ENCODE data around the gene PKD2L2. TPM values are rescaled to one million over a fixed set of nuclear protein-coding genes. Genes with fewer than 3 reads are reported as not detected.
"Not testable (repeated sequence)": the region's sequence is repeated elsewhere in the genome, so short reads cannot be mapped to it uniquely, and the experiment has no call there.

Gene PKD2L2
- total RNA-seq, result not detected
- under 1 TPM; 0.21 to 0.63 TPM for polyA plus RNA-seq (ENCODE audit: insufficient read length in 2 of 2)
- long read RNA-seq, donor 1, result 0 reads
- long read RNA-seq, donor 2, result 0 reads
- long read RNA-seq, donor 3, partial matches to known transcripts, result 7 of 7 reads
- long read RNA-seq, donor 3, other reads (novel, unspliced or antisense), result 0 of 7 reads
- long read RNA-seq, donor 4, result 0 reads

DNA sequence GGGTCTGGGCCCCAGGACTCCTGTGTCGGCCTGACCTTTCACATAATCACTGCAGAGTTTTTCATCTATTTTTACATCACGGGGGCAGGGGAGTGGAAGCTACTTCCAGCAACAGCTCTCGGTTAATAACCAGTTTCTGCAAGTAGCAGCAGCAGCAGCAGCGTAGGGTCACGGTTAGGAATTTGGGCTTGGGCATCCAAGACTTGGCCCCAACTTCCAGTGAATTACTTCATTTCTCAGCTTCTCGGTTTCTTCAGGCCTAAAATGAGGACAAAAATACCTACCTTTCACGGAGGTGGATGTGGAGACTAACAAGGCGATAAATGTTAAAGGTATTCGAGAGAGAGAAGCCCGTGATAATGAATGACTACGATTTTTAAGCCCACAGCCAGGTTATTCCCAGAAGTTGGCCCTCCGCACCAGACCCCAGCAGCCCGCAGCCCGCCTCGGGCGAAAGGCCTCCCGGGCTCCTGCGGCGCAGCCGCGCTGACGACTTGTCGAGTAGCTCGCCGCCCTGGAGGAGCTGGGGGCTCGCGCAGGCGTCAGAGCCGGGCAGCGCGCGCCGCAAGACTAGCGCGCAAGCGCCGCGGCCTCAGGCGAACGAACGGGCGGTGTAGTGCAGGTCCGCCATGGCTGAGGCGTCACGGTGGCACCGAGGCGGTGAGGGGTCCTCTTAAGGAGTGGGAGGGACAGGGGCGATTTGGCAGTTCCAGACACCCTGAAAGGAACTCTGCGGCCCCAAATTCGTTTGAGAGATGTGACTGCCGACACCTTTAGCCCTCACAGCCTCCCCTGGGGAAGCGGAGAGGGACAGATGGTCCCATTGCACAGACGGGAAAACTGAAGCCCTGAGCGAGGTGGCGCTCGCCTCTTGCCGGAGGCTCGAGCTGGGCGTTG lies at the start of gene PKD2L2:
Gene PKD2L2 (plus strand): TSS at position 595 of the 897 bp plus-strand sequence. CDS start 35 bp downstream, at position 630.
- H3K27ac ChIP-seq (ENCODE audit: low read depth, low read length), result peak within 1 kb of the TSS; percentile 76
- H3K36me3 ChIP-seq (ENCODE audit: control insufficient read depth, insufficient read depth, low read length), result no peaks in the 10 kb centered on the region
- H3K4me1 ChIP-seq (ENCODE audit: control insufficient read depth, insufficient read depth, low read length), result peaks cover 12% of the 10 kb centered on the region
- H3K4me3 ChIP-seq (ENCODE audit: low read depth, low read length), result peak within 1 kb of the TSS; percentile 66
- no peaks in the 10 kb centered on the region for H3K9me3 ChIP-seq (ENCODE audit: control insufficient read depth, insufficient read depth, low read length)
- WGBS (ENCODE audit: insufficient coverage), result 11% methylated on average over 55 of the region's 59 CpGs
- peak; percentile 68 to 97 (median 76) for DNase-seq (ENCODE audit: low read depth in 4 of 6, low spot score in 6 of 6)
- H3K27me3 ChIP-seq (ENCODE audit: control insufficient read depth, insufficient read depth, low read length), result no peaks in the 10 kb centered on the region

DNA sequence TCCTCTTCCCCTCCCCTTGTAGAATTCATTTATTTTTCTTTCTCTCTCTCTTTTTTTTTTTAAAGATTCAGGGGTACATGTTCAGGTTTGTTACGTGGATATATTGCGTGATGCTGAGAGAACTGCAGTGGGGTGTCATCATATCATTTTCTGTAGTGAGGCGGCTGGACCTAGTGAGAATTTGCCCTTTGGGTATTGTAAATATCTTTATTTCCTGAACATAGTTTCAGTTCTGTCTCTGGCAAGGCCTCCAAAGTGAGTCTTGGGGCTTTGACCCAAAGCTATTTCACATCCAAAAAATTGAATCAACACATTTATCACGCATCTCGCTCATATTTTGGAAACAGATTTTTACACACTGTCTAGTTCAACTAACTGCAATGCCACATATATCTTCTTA lies 47.0 kb upstream of the PKD2L2 start:
- WGBS (ENCODE audit: insufficient coverage), result no CpG with 5 or more reads among the region's 5 CpGs
- no peak overlapping the region for H3K27ac ChIP-seq (ENCODE audit: low read depth, low read length)
- no peak overlapping the region for H3K4me3 ChIP-seq (ENCODE audit: low read depth, low read length)
- no peaks in the 10 kb centered on the region for H3K27me3 ChIP-seq (ENCODE audit: control insufficient read depth, insufficient read depth, low read length)
- DNase-seq (ENCODE audit: low read depth in 4 of 6, low spot score in 6 of 6), result no peak
- no peaks in the 10 kb centered on the region for H3K9me3 ChIP-seq (ENCODE audit: control insufficient read depth, insufficient read depth, low read length)
- H3K36me3 ChIP-seq (ENCODE audit: control insufficient read depth, insufficient read depth, low read length), result no peaks in the 10 kb centered on the region
- H3K4me1 ChIP-seq (ENCODE audit: control insufficient read depth, insufficient read depth, low read length), result no peaks in the 10 kb centered on the region

DNA sequence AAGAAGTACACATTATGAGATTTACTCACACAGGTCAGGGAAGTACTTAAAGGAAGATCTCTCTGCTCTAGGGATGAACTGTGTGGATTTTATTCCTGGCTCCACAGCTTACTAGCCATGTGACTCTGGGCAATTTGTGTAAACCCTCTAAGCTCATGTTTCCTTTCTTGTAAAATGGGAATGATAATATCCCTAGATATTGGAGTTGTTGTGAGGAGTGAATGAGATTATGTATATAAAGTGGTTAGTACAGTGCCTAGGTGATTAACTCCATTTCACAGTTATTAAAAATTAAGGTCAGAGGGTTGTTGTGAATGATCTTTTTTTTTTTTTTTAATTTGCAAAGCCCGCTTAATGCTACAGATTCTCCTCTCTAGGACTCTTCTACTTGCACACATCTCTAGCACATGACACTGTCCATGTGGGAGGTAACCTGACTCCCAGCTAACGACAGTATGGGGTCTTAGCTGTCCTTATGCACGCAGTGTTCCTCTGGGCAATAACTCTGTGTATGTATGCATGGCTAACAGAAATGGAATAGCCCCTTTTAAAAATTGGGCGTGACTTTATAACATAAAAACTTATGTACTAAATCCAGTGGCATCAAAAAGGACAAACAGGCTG lies 45.5 kb upstream of the PKD2L2 start:
- H3K4me1 ChIP-seq (ENCODE audit: control insufficient read depth, insufficient read depth, low read length), result no peaks in the 10 kb centered on the region
- no peaks in the 10 kb centered on the region for H3K27me3 ChIP-seq (ENCODE audit: control insufficient read depth, insufficient read depth, low read length)
- 80% methylated on average over 1 of the region's 4 CpGs for WGBS (ENCODE audit: insufficient coverage)
- no peak overlapping the region for H3K27ac ChIP-seq (ENCODE audit: low read depth, low read length)
- no peak overlapping the region for H3K4me3 ChIP-seq (ENCODE audit: low read depth, low read length)
- DNase-seq (ENCODE audit: low read depth in 4 of 6, low spot score in 6 of 6), result no peak
- H3K9me3 ChIP-seq (ENCODE audit: control insufficient read depth, insufficient read depth, low read length), result no peaks in the 10 kb centered on the region
- H3K36me3 ChIP-seq (ENCODE audit: control insufficient read depth, insufficient read depth, low read length), result no peaks in the 10 kb centered on the region

DNA sequence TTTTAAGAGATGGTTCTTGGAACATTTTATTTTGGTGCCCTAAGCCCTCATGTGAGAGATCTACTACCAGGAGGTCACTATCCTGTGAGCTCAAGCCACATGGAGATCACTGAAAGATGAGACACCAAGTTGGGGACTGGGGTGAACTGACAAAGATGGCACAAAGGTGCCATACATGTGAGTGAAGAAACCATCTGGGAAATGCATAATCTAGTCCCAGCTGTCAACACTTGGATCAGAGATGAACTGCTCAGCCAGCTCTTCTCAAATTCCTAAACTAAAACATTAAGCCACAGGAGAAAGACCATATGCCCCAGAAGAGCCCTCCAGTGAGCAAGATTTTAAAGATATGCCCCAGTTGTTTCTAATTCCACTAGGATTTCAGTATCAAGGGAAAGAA lies 43.8 kb upstream of the PKD2L2 start:
- Histone ChIP-seq H3K27ac (ENCODE audit: low read depth, low read length) (no peak overlapping the region), H3K4me3 (ENCODE audit: low read depth, low read length) (no peak overlapping the region), H3K4me1 (ENCODE audit: control insufficient read depth, insufficient read depth, low read length) (no peaks in the 10 kb centered on the region), H3K36me3 (ENCODE audit: control insufficient read depth, insufficient read depth, low read length) (no peaks in the 10 kb centered on the region), H3K27me3 (ENCODE audit: control insufficient read depth, insufficient read depth, low read length) (no peaks in the 10 kb centered on the region), H3K9me3 (ENCODE audit: control insufficient read depth, insufficient read depth, low read length) (no peaks in the 10 kb centered on the region)
- DNase-seq (ENCODE audit: low read depth in 4 of 6, low spot score in 6 of 6), result no peak

DNA sequence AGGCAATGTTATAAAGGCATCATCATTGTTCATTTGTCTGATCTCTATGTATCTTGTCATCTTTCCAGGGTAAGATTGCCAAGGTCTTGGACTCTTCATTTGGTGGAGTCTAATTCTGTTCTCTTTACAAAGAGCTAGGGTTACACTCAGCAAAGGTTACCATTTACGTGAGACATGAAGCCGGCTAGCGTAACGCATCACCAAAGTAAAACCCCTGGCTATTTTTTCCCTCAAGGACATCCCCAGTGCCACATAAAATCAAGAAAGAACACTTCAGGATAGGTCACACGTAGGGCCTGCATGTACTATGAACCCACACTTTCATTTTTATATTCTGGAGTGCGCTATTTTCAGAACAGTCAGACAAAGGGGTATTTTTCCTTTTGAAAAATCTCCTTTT lies 41.6 kb upstream of the PKD2L2 start:
- WGBS (ENCODE audit: insufficient coverage), result 93% methylated on average over 4 of the region's 6 CpGs
- Histone ChIP-seq H3K27me3 (ENCODE audit: control insufficient read depth, insufficient read depth, low read length) (no peaks in the 10 kb centered on the region), H3K4me3 (ENCODE audit: low read depth, low read length) (no peak overlapping the region), H3K4me1 (ENCODE audit: control insufficient read depth, insufficient read depth, low read length) (no peaks in the 10 kb centered on the region), H3K27ac (ENCODE audit: low read depth, low read length) (no peak overlapping the region), H3K36me3 (ENCODE audit: control insufficient read depth, insufficient read depth, low read length) (no peaks in the 10 kb centered on the region), H3K9me3 (ENCODE audit: control insufficient read depth, insufficient read depth, low read length) (no peaks in the 10 kb centered on the region)
- peak in 1 of 6 donors; percentile 16 for DNase-seq (ENCODE audit: low read depth in 4 of 6, low spot score in 6 of 6)

GRCh38 chr5:137853165-137853564 lies 36.1 kb upstream of the PKD2L2 start:
- H3K4me3 ChIP-seq (ENCODE audit: low read depth, low read length); H3K4me1 ChIP-seq (ENCODE audit: control insufficient read depth, insufficient read depth, low read length); H3K36me3 ChIP-seq (ENCODE audit: control insufficient read depth, insufficient read depth, low read length); H3K9me3 ChIP-seq (ENCODE audit: control insufficient read depth, insufficient read depth, low read length); DNase-seq (ENCODE audit: low read depth in 4 of 6, low spot score in 6 of 6); H3K27ac ChIP-seq (ENCODE audit: low read depth, low read length); H3K27me3 ChIP-seq (ENCODE audit: control insufficient read depth, insufficient read depth, low read length): not testable (repeated sequence)

DNA sequence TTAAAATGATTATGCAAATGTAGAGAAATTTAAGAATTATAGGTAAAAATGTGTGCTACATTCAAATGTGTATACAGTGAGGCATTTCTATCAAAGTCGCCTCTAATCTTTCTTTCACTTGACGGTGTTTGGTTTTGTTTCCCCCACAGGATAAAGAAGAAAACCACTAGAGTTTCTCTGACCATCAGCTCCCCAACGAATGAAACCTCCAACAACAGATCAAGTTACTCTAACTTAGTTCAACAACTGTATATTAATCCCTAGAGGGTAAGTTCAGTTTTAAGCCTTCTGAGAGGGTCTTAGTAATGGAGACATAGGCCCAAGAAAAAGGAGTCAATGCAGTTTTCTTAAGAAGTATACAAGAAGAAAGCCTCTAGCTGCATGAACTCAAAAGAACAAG lies 33.1 kb upstream of the PKD2L2 start:
- Histone ChIP-seq H3K4me3 (ENCODE audit: low read depth, low read length) (no peak overlapping the region), H3K27me3 (ENCODE audit: control insufficient read depth, insufficient read depth, low read length) (no peaks in the 10 kb centered on the region), H3K4me1 (ENCODE audit: control insufficient read depth, insufficient read depth, low read length) (no peaks in the 10 kb centered on the region), H3K27ac (ENCODE audit: low read depth, low read length) (no peak overlapping the region), H3K9me3 (ENCODE audit: control insufficient read depth, insufficient read depth, low read length) (no peaks in the 10 kb centered on the region), H3K36me3 (ENCODE audit: control insufficient read depth, insufficient read depth, low read length) (no peaks in the 10 kb centered on the region)
- no peak for DNase-seq (ENCODE audit: low read depth in 4 of 6, low spot score in 6 of 6)
- WGBS (ENCODE audit: insufficient coverage), result no CpG with 5 or more reads among the region's 3 CpGs

DNA sequence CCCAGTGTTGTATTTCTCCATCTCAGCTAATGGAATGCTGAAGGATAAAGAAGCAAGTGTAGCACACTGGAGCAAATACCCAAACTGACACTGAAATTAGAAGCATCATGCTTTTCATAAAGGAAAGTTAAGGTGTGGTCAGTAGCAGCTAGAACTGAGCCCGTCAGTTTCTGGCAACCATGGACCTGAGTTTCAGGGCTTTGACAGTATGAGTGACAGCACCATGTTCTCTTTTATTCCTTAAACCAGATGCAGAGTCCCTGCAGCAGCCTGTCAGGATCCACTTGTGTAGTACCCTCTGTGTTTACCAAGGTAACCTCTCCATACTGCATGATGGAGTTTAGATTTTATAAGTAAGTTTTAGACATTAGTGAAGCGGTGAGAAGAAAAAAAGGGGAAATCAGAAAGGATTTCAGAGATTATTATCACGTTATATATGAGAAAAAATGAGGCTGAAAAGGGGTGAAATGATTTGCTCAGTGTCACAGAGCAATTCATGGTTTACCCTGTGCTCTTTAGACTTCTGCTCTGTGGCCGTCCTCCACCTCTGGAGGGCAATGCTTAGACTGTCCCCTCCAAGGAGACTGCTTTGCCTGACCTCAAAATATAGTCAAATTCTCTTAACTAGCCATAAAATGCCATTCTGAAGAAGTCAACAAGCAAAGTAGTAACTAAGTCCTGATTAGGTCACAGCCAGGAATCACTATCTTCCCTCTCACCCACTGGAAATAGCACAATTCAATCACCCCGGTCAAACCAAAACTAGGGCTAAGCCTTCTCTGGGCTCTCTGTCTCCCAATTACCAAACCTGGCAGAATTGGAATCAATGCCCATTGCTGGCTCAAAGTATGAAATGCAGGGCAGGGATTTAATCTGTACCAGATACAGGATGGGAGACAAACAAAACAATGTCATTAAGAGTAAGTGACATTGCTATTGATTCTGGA lies 32.1 kb upstream of the PKD2L2 start:
- DNase-seq (ENCODE audit: low read depth in 4 of 6, low spot score in 6 of 6), result no peak
- Histone ChIP-seq H3K27me3 (ENCODE audit: control insufficient read depth, insufficient read depth, low read length) (no peaks in the 10 kb centered on the region), H3K9me3 (ENCODE audit: control insufficient read depth, insufficient read depth, low read length) (no peaks in the 10 kb centered on the region), H3K27ac (ENCODE audit: low read depth, low read length) (no peak overlapping the region), H3K4me1 (ENCODE audit: control insufficient read depth, insufficient read depth, low read length) (no peaks in the 10 kb centered on the region), H3K4me3 (ENCODE audit: low read depth, low read length) (no peak overlapping the region), H3K36me3 (ENCODE audit: control insufficient read depth, insufficient read depth, low read length) (no peaks in the 10 kb centered on the region)
- WGBS (ENCODE audit: insufficient coverage), result 95% methylated on average over 4 of the region's 5 CpGs

- no CpG with 5 or more reads among the region's 3 CpGs for WGBS (ENCODE audit: insufficient coverage)
- no peak for DNase-seq (ENCODE audit: low read depth in 4 of 6, low spot score in 6 of 6)
- Histone ChIP-seq H3K36me3 (ENCODE audit: control insufficient read depth, insufficient read depth, low read length) (no peaks in the 10 kb centered on the region), H3K27ac (ENCODE audit: low read depth, low read length) (no peak overlapping the region), H3K9me3 (ENCODE audit: control insufficient read depth, insufficient read depth, low read length) (no peaks in the 10 kb centered on the region), H3K4me1 (ENCODE audit: control insufficient read depth, insufficient read depth, low read length) (no peaks in the 10 kb centered on the region), H3K4me3 (ENCODE audit: low read depth, low read length) (no peak overlapping the region), H3K27me3 (ENCODE audit: control insufficient read depth, insufficient read depth, low read length) (no peaks in the 10 kb centered on the region)
These were observed 30.9 kb upstream of the PKD2L2 start for GRCh38 chr5:137858223-137858916.

All from spinal cord (tissue), 10 donors.